Mucosa of descending colon (tissue), 3 donors: ENCODE measurements around the gene ARMH2. TPM values are rescaled to one million over a fixed set of nuclear protein-coding genes. Genes with fewer than 3 reads are reported as not detected.

Experiments used
- ATAC-seq: fragments of 200-7000 bp; cut with Tn5 transposase; one replicate; pipeline ENCODE4 v1.9.1; 2020; ENCODE audit warnings: mild to moderate bottlenecking, moderate library complexity
- DNase-seq, 3 donors: peaks; one replicate each; pipeline ENCODE4 v3.0.0-alpha.2; 2020
- H3K36me3 ChIP-seq: fragments of 200-600 bp; one replicate; pipeline ENCODE4 v1.8.0; 2021; ENCODE audit warnings: low read depth, mild to moderate bottlenecking
- H3K4me1 ChIP-seq: fragments of 200-600 bp; one replicate; pipeline ENCODE4 v1.8.0; 2021; ENCODE audit warnings: low read depth, mild to moderate bottlenecking
- H3K4me3 ChIP-seq: fragments of 200-600 bp; one replicate; pipeline ENCODE4 v1.8.0; 2021; ENCODE audit warnings: mild to moderate bottlenecking
- H3K9me3 ChIP-seq: fragments of 200-600 bp; one replicate; pipeline ENCODE4 v1.8.0; 2021; ENCODE audit warnings: mild to moderate bottlenecking
- intact Hi-C, 2 donors: fragments of 100-400 bp; cut with DNase I in 1 of 2; cut with micrococcal nuclease in 1 of 2; formaldehyde crosslinking; loops; one replicate each; pipeline versions ENCODE4 v1.11.0 to v1.11.1; 2022; cut with DNase I, micrococcal nuclease
- total RNA-seq, 3 donors: library from RNA; stranded (reverse); fragmentation: NEBNext Ultra II Directional in 2 of 3; extraction: Animal tissue kit (Norgen Biotek cat#: 25700) in 2 of 3; gene quantifications; one replicate each; pipeline versions ENCODE4 v1.2.1 to v1.2.4, GENCODE V29; 2021 to 2023
- TF ChIP-seq, protein P1 (sequence below): fragments of 200-600 bp; IDR thresholded peaks from one replicate; pipeline ENCODE4 v1.8.0; 2022; ENCODE audit warnings: antibody characterized with exemption, mild to moderate bottlenecking
- donor health status: DM: no; HTN: no; CAD: no; lungs with moderate emphysema.
- donor health status: DM: no; HTN: no; CAD: no.
- donor health status: DM: no; HTN: yes; CAD: no.

Gene ARMH2
- total RNA-seq, 3 donors from 2014 or later: not detected

DNA sequence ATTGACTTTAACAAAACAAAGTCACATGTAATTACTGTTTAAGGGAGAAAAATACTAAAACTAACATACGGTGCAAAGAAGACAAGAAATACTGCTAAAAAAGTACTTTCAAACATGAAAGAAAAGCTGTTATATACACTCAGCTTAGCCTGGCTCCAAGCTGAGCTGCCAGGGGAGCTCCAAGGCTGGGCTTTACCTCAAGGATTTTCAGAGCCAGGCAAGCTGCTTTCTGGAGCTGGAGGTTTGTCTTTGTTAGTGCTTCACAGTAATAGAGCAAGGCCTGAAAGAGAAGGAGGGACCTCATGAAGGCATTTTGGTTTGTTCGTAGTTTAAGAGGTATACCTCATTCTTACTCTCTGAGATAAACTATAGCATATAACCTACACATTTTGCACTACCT is 19.6 kb upstream of the ARMH2 start:
- TF ChIP-seq, protein P1, sequence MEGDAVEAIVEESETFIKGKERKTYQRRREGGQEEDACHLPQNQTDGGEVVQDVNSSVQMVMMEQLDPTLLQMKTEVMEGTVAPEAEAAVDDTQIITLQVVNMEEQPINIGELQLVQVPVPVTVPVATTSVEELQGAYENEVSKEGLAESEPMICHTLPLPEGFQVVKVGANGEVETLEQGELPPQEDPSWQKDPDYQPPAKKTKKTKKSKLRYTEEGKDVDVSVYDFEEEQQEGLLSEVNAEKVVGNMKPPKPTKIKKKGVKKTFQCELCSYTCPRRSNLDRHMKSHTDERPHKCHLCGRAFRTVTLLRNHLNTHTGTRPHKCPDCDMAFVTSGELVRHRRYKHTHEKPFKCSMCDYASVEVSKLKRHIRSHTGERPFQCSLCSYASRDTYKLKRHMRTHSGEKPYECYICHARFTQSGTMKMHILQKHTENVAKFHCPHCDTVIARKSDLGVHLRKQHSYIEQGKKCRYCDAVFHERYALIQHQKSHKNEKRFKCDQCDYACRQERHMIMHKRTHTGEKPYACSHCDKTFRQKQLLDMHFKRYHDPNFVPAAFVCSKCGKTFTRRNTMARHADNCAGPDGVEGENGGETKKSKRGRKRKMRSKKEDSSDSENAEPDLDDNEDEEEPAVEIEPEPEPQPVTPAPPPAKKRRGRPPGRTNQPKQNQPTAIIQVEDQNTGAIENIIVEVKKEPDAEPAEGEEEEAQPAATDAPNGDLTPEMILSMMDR: no peak
- DNase-seq: no peak
- Histone ChIP-seq H3K36me3 (no peaks in the 10 kb centered on the region), H3K4me3 (no peak overlapping the region), H3K9me3 (no peaks in the 10 kb centered on the region), H3K4me1 (no peaks in the 10 kb centered on the region)
- ATAC-seq: no peak
- intact Hi-C loops: no loop called here

DNA sequence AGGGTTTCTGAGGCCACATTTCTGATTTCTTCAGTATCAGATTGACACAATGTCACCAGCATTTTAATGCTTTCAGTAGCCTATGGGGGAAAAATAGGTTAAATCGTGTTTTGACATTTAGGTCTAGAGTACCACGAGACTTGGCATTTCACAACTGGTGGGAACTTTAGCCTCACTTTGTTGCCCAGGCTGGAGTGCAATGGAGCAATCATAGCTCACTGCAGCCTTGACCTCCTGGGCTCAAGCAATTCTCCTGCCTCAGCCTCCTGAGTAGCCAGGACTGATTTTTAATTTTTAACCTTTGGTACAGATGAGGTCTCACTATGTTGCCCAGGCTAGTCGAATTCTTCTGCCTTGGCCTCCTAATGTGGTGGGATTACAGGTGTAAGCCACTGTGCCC is 11.0 kb upstream of the ARMH2 start:
- Histone ChIP-seq H3K36me3 (no peaks in the 10 kb centered on the region), H3K9me3 (no peaks in the 10 kb centered on the region), H3K4me3 (no peak overlapping the region), H3K4me1 (no peaks in the 10 kb centered on the region)
- intact Hi-C loops: no loop called here
- TF ChIP-seq, protein P1: no peak
- ATAC-seq (no peak), DNase-seq (no peak)

DNA sequence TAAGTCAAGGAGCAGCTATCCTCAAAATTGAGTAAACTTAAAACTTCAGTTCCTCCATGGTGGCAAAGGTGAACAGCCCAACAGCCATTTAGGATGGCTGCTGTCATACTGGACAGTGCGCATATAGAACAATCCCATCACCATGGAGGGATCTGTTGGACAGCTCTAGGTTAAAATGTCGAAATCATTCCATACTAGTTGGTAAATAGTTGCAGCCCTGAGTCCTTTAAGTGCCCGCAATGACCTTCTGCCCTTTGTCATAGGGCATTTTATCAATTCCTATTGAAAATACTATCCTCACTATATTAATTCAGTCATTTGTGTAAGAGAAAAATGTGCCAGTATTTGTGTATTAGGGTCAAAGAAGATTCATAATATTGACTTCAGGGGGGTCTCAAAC is 8.9 kb upstream of the ARMH2 start:
- ATAC-seq (no peak), DNase-seq (no peak)
- TF ChIP-seq, protein P1: no peak
- H3K4me1 ChIP-seq: no peaks in the 10 kb centered on the region
- H3K9me3 ChIP-seq: no peaks in the 10 kb centered on the region
- no peak overlapping the region for H3K4me3 ChIP-seq
- H3K36me3 ChIP-seq: no peaks in the 10 kb centered on the region
- intact Hi-C loops: no loop called here

DNA sequence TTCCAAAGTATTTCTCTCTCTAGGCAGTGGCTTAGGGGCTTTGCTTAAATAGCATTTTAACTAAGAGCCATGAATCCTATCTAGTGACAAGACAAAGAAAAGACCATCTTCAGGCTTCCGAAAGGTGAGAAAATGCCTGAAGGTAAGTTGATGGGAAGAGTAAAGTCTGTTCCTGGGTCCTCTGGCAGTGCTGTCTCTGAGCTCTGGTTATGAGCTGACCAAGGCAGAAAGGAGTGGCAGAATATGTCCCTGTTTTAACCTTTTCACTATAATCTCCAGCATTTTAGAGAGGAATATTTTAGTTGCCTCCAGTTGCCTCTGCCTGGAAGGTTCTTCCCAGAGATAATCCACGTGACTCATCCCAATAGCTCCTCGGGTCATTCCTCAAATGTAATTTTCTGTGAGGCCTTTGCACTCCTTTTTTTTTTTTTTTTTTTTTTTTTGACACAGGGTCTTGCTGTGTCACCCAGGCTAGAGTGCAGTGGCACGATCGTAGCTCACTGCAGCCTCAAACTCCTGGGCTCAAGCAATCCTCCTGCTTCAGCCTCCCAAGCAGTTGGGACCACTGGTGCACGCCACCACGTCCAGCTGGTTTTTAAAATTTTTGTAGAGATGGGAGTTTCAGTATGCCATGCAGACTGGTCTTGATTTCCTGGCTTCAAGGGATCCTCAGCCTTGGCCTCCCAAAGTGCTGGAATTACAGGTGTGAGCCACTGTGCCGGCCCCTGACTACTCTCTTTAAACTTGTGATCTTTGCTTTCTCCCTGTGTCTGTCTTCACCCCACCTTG is 3.7 kb upstream of the ARMH2 start:
- Histone ChIP-seq H3K4me1 (no peaks in the 10 kb centered on the region), H3K36me3 (no peaks in the 10 kb centered on the region), H3K9me3 (no peaks in the 10 kb centered on the region), H3K4me3 (no peak overlapping the region)
- TF ChIP-seq, protein P1: no peak
- no peak for DNase-seq
- ATAC-seq: no peak
- intact Hi-C loops: no loop called here

DNA sequence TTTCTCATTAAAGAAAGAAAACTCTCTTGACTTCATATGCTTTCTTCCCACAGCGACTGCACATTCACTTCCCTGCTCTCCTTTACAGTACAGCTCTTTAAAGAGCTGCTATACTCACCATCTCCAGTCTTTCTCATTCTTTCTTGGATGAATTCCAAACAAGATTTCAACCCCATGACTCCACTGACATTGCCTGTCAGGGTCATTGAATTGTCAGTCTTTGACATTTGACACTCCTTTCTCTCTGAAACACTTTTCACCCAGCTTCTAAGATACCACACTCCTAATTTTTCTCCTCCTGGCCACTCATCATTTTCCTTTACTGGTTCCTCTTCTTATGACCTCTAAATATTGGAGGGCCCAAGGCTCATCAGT is 811 bp upstream of the ARMH2 start:
- TF ChIP-seq, protein P1: no peak
- H3K36me3 ChIP-seq: no peaks in the 10 kb centered on the region
- H3K4me3 ChIP-seq: no peak overlapping the region
- ATAC-seq (no peak), DNase-seq (no peak)
- intact Hi-C loops: no loop called here
- no peaks in the 10 kb centered on the region for H3K4me1 ChIP-seq
- H3K9me3 ChIP-seq: no peaks in the 10 kb centered on the region
